GM21526 (cell line): ENCODE results near the gene KLRD1.
"Not testable (repeated sequence)": the region's sequence is repeated elsewhere in the genome, so short reads cannot be mapped to it uniquely, and the experiment has no call there.

ENCODE experiments used
- ATAC-seq: cut with Tn5 transposase; IDR thresholded peaks from one replicate; pipeline ENCODE4 v1.9.1; 2021; ENCODE audit warnings: moderate library complexity; ENCODE audit not compliant: unreplicated experiment, low FRiP score

Gene KLRD1

GRCh38 chr12:10307630-10308029 lies at the start of gene KLRD1:
TSS of gene KLRD1 (plus strand) at chr12:10307870. CDS start at chr12:10308078, 208 bp downstream.
- no peak for ATAC-seq

GRCh38 chr12:10260927-10261326 lies 46.7 kb upstream of the KLRD1 start:
- ATAC-seq, result no peak

- ATAC-seq, result no peak
Measured at GRCh38 chr12:10268037-10268436, 39.6 kb upstream of the KLRD1 start.

- no peak for ATAC-seq
Measured at GRCh38 chr12:10272467-10272866, 35.2 kb upstream of the KLRD1 start.

GRCh38 chr12:10276774-10277173 lies 30.9 kb upstream of the KLRD1 start:
- ATAC-seq, result no peak

- no peak for ATAC-seq
Measured at GRCh38 chr12:10278104-10278503, 29.6 kb upstream of the KLRD1 start.

GRCh38 chr12:10279937-10280336 lies 27.7 kb upstream of the KLRD1 start:
- no peak for ATAC-seq

- ATAC-seq, result no peak
Measured at GRCh38 chr12:10283027-10283426, 24.6 kb upstream of the KLRD1 start.

- ATAC-seq, result no peak
Measured at GRCh38 chr12:10285919-10286318, 21.8 kb upstream of the KLRD1 start.

GRCh38 chr12:10289005-10289754 lies 18.5 kb upstream of the KLRD1 start:
- no peak for ATAC-seq

- no peak for ATAC-seq
Measured at GRCh38 chr12:10291030-10291429, 16.6 kb upstream of the KLRD1 start.

- ATAC-seq, result no peak
Measured at GRCh38 chr12:10293151-10293550, 14.5 kb upstream of the KLRD1 start.

- no peak for ATAC-seq
Measured at GRCh38 chr12:10293570-10294227, 14.0 kb upstream of the KLRD1 start.

GRCh38 chr12:10301103-10301502 lies 6.6 kb upstream of the KLRD1 start:
- no peak for ATAC-seq

- no peak for ATAC-seq
Measured at GRCh38 chr12:10304161-10304574, 3.5 kb upstream of the KLRD1 start.

GRCh38 chr12:10305411-10305810 lies 2.3 kb upstream of the KLRD1 start:
- ATAC-seq, result no peak

- no peak for ATAC-seq
Measured at GRCh38 chr12:10310926-10311720, 3.5 kb downstream of the KLRD1 start.

GRCh38 chr12:10319388-10319787 lies 11.7 kb downstream of the KLRD1 start:
- ATAC-seq, result no peak

- no peak for ATAC-seq
Measured at GRCh38 chr12:10320643-10321042, 13.0 kb downstream of the KLRD1 start.

GRCh38 chr12:10328691-10329090 lies 21.0 kb downstream of the KLRD1 start:
- not testable (repeated sequence) for ATAC-seq

GRCh38 chr12:10331642-10332239 lies 24.1 kb downstream of the KLRD1 start:
- ATAC-seq, result no peak
